Mesenchymal stem cell (in vitro differentiated cells and primary cell): ENCODE data around the gene DUS4L.

Source experiments
- DNase-seq: peaks from one replicate; pipeline ENCODE4 v3.0.0-alpha.2; 2013
- H2AFZ ChIP-seq: one replicate; pipeline ENCODE4 v1.6.1; 2013; ENCODE audit warnings: low read depth, mild to moderate bottlenecking, control low read depth, inconsistent platforms, low read length, moderate library complexity
- H2AK5ac ChIP-seq: 2 replicates; pipeline ENCODE4 v1.6.1; 2013; ENCODE audit warnings: low read length, moderate library complexity, mild to moderate bottlenecking, inconsistent platforms; ENCODE audit not compliant: severe bottlenecking
- H2BK120ac ChIP-seq: one replicate; pipeline ENCODE4 v1.6.1; 2013; ENCODE audit warnings: low read depth, mild to moderate bottlenecking, inconsistent platforms, low read length, moderate library complexity
- H2BK12ac ChIP-seq, 2 experiments: one replicate each; pipeline ENCODE4 v1.6.1; 2013; ENCODE audit warnings: inconsistent platforms in 2 of 2, low read length in 2 of 2, mild to moderate bottlenecking in 2 of 2, moderate library complexity in 2 of 2, control low read depth in 1 of 2
- H2BK15ac ChIP-seq: one replicate; pipeline ENCODE4 v1.6.1; 2013; ENCODE audit warnings: mild to moderate bottlenecking, low read depth, inconsistent platforms; ENCODE audit not compliant: poor library complexity, severe bottlenecking
- H2BK5ac ChIP-seq: 2 replicates; pipeline ENCODE4 v1.6.1; 2013; ENCODE audit warnings: low read depth, mild to moderate bottlenecking, low read length, control low read depth, inconsistent platforms; ENCODE audit not compliant: poor library complexity, severe bottlenecking
- H3K14ac ChIP-seq, 2 experiments: one replicate each; pipeline ENCODE4 v1.6.1; 2013; ENCODE audit warnings: inconsistent platforms in 2 of 2, low read length in 2 of 2, control low read depth in 1 of 2, mild to moderate bottlenecking in 1 of 2, moderate library complexity in 1 of 2
- H3K18ac ChIP-seq, 2 experiments: one replicate each; pipeline ENCODE4 v1.6.1; 2013; ENCODE audit warnings: inconsistent platforms in 2 of 2, low read length in 2 of 2, control low read depth in 1 of 2, low read depth in 1 of 2, mild to moderate bottlenecking in 1 of 2
- H3K23ac ChIP-seq, 2 experiments: one replicate each; pipeline ENCODE4 v1.6.1; 2013; ENCODE audit warnings: inconsistent platforms in 2 of 2, low read length in 2 of 2, mild to moderate bottlenecking in 2 of 2, moderate library complexity in 2 of 2, control low read depth in 1 of 2
- H3K27ac ChIP-seq: 2 replicates; pipeline ENCODE4 v1.5.1; 2013; ENCODE audit warnings: mild to moderate bottlenecking, moderate library complexity, low read length, control low read depth, inconsistent platforms; ENCODE audit not compliant: poor library complexity, severe bottlenecking
- H3K27me3 ChIP-seq, 2 experiments: 2 replicates each; pipeline versions ENCODE4 v1.6.1 to v1.7.0; 2013; ENCODE audit warnings: low read length in 2 of 2, mild to moderate bottlenecking in 2 of 2, moderate library complexity in 2 of 2, control low read depth in 1 of 2, inconsistent platforms in 1 of 2; ENCODE audit not compliant: control insufficient read depth in 1 of 2, insufficient read depth in 1 of 2
- H3K36me3 ChIP-seq, 2 experiments: 2 replicates each; pipeline versions ENCODE4 v1.6.1 to v1.7.0; 2013; ENCODE audit warnings: low read length in 2 of 2, control low read depth in 1 of 2, inconsistent platforms in 1 of 2, low read depth in 1 of 2, mild to moderate bottlenecking in 1 of 2; ENCODE audit not compliant: insufficient read depth in 2 of 2, control insufficient read depth in 1 of 2
- H3K4ac ChIP-seq, 2 experiments: one replicate each; pipeline ENCODE4 v1.6.1; 2013; ENCODE audit warnings: inconsistent platforms in 2 of 2, low read length in 2 of 2, mild to moderate bottlenecking in 2 of 2, moderate library complexity in 2 of 2, control low read depth in 1 of 2, low read depth in 1 of 2
- H3K4me1 ChIP-seq: 2 replicates; pipeline ENCODE4 v1.6.1; 2013; ENCODE audit warnings: low read depth, low read length, control low read depth; ENCODE audit not compliant: control insufficient read depth, insufficient read depth
- H3K4me2 ChIP-seq: 2 replicates; pipeline ENCODE4 v1.6.1; 2013; ENCODE audit warnings: low read length, mild to moderate bottlenecking, inconsistent platforms; ENCODE audit not compliant: poor library complexity, severe bottlenecking
- H3K4me3 ChIP-seq, 2 experiments: 2 replicates each; pipeline versions ENCODE4 v1.5.1 to v1.7.0; 2013; ENCODE audit warnings: low read length in 2 of 2, mild to moderate bottlenecking in 2 of 2, control low read depth in 1 of 2, low read depth in 1 of 2; ENCODE audit not compliant: insufficient read depth in 1 of 2
- H3K79me1 ChIP-seq: replicated peaks from 2 replicates; pipeline ENCODE4 v1.6.1; 2013; ENCODE audit warnings: mild to moderate bottlenecking, control low read depth, low read length, inconsistent platforms; ENCODE audit not compliant: poor library complexity, severe bottlenecking
- H3K9ac ChIP-seq: 2 replicates; pipeline ENCODE4 v1.7.0; 2013; ENCODE audit warnings: mild to moderate bottlenecking, low read length, moderate library complexity
- H3K9me3 ChIP-seq: 2 replicates; pipeline ENCODE4 v1.7.0; 2013; ENCODE audit warnings: mild to moderate bottlenecking, low read length; ENCODE audit not compliant: control insufficient read depth
- H4K8ac ChIP-seq: one replicate; pipeline ENCODE4 v1.6.1; 2013; ENCODE audit warnings: inconsistent platforms, mild to moderate bottlenecking, low read length, moderate library complexity
- H4K91ac ChIP-seq: one replicate; pipeline ENCODE4 v1.6.1; 2013; ENCODE audit warnings: mild to moderate bottlenecking, low read length, inconsistent platforms
- WGBS: methylation state at CpG from one replicate; pipeline ENCODE4 v1.1.7; 2013; ENCODE audit warnings: mixed read lengths; 5-methylcytosine and 5-hydroxymethylcytosine counted together

The DUS4L gene

GRCh38 chr7:107570298-107570697 lies 6.5 kb downstream of the DUS4L start:
- no peak overlapping the region for H3K4ac ChIP-seq
- H3K4me3 ChIP-seq, result no peak overlapping the region
- no peak overlapping the region for H3K23ac ChIP-seq
- no peak overlapping the region for H3K18ac ChIP-seq
- H2BK120ac ChIP-seq, result no peak overlapping the region
- WGBS, result 89% methylated on average over 2 of the region's 2 CpGs
- no peak overlapping the region for H3K4me2 ChIP-seq
- H3K4me1 ChIP-seq, result peaks cover 3% of the 10 kb centered on the region
- H3K36me3 ChIP-seq, result peaks cover 4 to 51% of the 10 kb centered on the region in 2 experiments
- H2BK12ac ChIP-seq, result no peak overlapping the region
- no peak overlapping the region for H2AFZ ChIP-seq
- H2AK5ac ChIP-seq, result no peak overlapping the region
- DNase-seq, result no peak
- no peak overlapping the region for H4K8ac ChIP-seq
- no peak overlapping the region for H3K27ac ChIP-seq
- no peaks in the 10 kb centered on the region for H3K27me3 ChIP-seq
- H3K9me3 ChIP-seq, result no peaks in the 10 kb centered on the region
- no peak overlapping the region for H3K14ac ChIP-seq
- no peak overlapping the region for H2BK5ac ChIP-seq
- peaks cover 7% of the 10 kb centered on the region for H3K79me1 ChIP-seq
- no peak overlapping the region for H4K91ac ChIP-seq
- no peak overlapping the region for H2BK15ac ChIP-seq
- no peak overlapping the region for H3K9ac ChIP-seq

GRCh38 chr7:107573537-107573936 lies 9.8 kb downstream of the DUS4L start:
- Histone ChIP-seq H3K9ac (no peak overlapping the region), H3K9me3 (no peaks in the 10 kb centered on the region), H3K36me3 (peaks cover 7 to 54% of the 10 kb centered on the region in 2 experiments), H4K91ac (no peak overlapping the region), H3K23ac (no peak overlapping the region), H3K27me3 (no peaks in the 10 kb centered on the region), H3K4me3 (no peak overlapping the region), H2AFZ (no peak overlapping the region), H3K4ac (no peak overlapping the region), H2BK120ac (no peak overlapping the region), H3K4me2 (no peak overlapping the region), H2BK15ac (no peak overlapping the region), H2BK5ac (no peak overlapping the region), H3K27ac (no peak overlapping the region), H4K8ac (no peak overlapping the region), H2AK5ac (no peak overlapping the region), H3K79me1 (peaks cover 5% of the 10 kb centered on the region), H3K14ac (no peak overlapping the region), H2BK12ac (no peak overlapping the region), H3K4me1 (no peaks in the 10 kb centered on the region), H3K18ac (no peak overlapping the region)
- no peak for DNase-seq
- WGBS, result 99% methylated on average over 4 of the region's 4 CpGs

- H3K4ac ChIP-seq, result peak overlapping the region in 1 of 2 experiments; percentile 19
- H3K36me3 ChIP-seq, result peaks cover 7 to 31% of the 10 kb centered on the region in 2 experiments
- DNase-seq, result no peak
- H2BK12ac ChIP-seq, result no peak overlapping the region
- no peaks in the 10 kb centered on the region for H3K27me3 ChIP-seq
- H3K27ac ChIP-seq, result no peak overlapping the region
- peak overlapping the region in 1 of 2 experiments; percentile 40 for H3K23ac ChIP-seq
- no peaks in the 10 kb centered on the region for H3K9me3 ChIP-seq
- peak overlapping the region; percentile 85 for H4K8ac ChIP-seq
- WGBS, result under 1% methylated on average over 9 of the region's 9 CpGs
- peak overlapping the region; percentile 86 to 96 for H3K4me3 ChIP-seq
- peak overlapping the region; percentile 95 for H2BK120ac ChIP-seq
- H3K18ac ChIP-seq, result peak overlapping the region in 1 of 2 experiments; percentile 21
- H3K14ac ChIP-seq, result peak overlapping the region in 1 of 2 experiments; percentile 39
- no peak overlapping the region for H2BK15ac ChIP-seq
- H2BK5ac ChIP-seq, result no peak overlapping the region
- no peaks in the 10 kb centered on the region for H3K4me1 ChIP-seq
- H3K9ac ChIP-seq, result peak overlapping the region; percentile 96
- peak overlapping the region; percentile 73 for H3K4me2 ChIP-seq
- peaks cover 13% of the 10 kb centered on the region for H3K79me1 ChIP-seq
- H4K91ac ChIP-seq, result no peak overlapping the region
- H2AFZ ChIP-seq, result peak overlapping the region; percentile 68
- no peak overlapping the region for H2AK5ac ChIP-seq
Measured at GRCh38 chr7:107579554-107579884, 15.7 kb downstream of the DUS4L start.

- Histone ChIP-seq H3K23ac (peak within 1 kb of the TSS in 1 of 2 experiments; percentile 40), H3K27ac (peak within 1 kb of the TSS; percentile 23), H3K79me1 (peaks cover 15% of the 10 kb centered on the region), H3K27me3 (no peaks in the 10 kb centered on the region), H2AFZ (peak within 1 kb of the TSS; percentile 68), H3K9me3 (no peaks in the 10 kb centered on the region), H3K4ac (peak within 1 kb of the TSS; percentile 74 to 75), H3K36me3 (peaks cover 7 to 31% of the 10 kb centered on the region in 2 experiments), H3K9ac (peak within 1 kb of the TSS; percentile 96), H2BK15ac (peak within 1 kb of the TSS; percentile 94), H3K14ac (peak within 1 kb of the TSS in 1 of 2 experiments; percentile 39), H3K18ac (peak within 1 kb of the TSS; percentile 88 to 92), H2BK120ac (peak within 1 kb of the TSS; percentile 95), H4K91ac (peak within 1 kb of the TSS; percentile 80), H3K4me2 (peak within 1 kb of the TSS; percentile 73), H2AK5ac (no peak within 1 kb of the TSS), H3K4me1 (no peaks in the 10 kb centered on the region), H2BK12ac (peak within 1 kb of the TSS; percentile 39 to 45), H3K4me3 (peak within 1 kb of the TSS; percentile 86 to 96), H2BK5ac (no peak within 1 kb of the TSS), H4K8ac (peak within 1 kb of the TSS; percentile 85)
- WGBS, result under 1% methylated on average over 55 of the region's 89 CpGs
- DNase-seq, result peak; percentile 78
Measured at GRCh38 chr7:107579885-107580715, 16.3 kb downstream of the DUS4L start, which contains the start of gene BCAP29. Gene BCAP29, plus strand, starts transcription at chr7:107580246. Its CDS starts 527 bp downstream, at chr7:107580773.
